ENCODE results near the gene PHAF1.

DNA sequence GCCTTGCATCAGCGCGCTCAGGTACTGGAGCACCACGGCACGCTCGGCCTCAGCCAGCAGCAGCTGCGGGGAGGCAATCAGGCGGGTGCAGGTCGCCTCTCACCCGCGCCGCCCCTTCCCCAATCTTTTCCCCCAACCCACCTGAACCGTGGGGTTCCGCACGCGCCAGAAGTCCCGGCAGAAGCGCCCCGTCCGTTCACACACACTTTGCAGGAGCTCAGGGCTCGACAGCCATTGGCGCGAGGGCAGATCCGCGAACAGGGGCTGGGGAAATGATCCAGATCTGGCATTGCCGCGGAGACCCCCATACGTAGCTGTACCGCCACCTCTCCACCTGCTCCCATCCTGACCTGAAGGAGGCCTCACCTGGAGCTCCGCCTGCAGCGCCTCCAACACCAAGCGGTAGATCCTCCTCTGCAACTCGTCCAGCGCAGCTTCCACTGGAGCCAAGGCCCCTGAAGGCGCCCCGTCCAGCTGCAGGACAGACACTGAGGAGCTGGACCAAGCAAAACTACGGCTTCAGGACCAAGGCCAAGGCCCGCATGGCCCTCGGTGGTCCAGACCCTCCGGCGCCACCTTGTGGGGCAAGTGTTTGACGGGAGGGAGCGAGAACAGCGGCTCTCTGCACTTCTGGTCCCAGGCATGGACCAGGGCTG is 75.4 kb downstream of the PHAF1 start:
- TF ChIP-seq, protein P1, sequence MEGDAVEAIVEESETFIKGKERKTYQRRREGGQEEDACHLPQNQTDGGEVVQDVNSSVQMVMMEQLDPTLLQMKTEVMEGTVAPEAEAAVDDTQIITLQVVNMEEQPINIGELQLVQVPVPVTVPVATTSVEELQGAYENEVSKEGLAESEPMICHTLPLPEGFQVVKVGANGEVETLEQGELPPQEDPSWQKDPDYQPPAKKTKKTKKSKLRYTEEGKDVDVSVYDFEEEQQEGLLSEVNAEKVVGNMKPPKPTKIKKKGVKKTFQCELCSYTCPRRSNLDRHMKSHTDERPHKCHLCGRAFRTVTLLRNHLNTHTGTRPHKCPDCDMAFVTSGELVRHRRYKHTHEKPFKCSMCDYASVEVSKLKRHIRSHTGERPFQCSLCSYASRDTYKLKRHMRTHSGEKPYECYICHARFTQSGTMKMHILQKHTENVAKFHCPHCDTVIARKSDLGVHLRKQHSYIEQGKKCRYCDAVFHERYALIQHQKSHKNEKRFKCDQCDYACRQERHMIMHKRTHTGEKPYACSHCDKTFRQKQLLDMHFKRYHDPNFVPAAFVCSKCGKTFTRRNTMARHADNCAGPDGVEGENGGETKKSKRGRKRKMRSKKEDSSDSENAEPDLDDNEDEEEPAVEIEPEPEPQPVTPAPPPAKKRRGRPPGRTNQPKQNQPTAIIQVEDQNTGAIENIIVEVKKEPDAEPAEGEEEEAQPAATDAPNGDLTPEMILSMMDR (IDR thresholded peaks at IDR 0.05), result peak; percentile 75 to 89 (median 86)
- TF ChIP-seq POLR2A (IDR thresholded peaks at IDR 0.05), result no peak

All from Peyer's patch (tissue), 4 donors.